Pancreas (tissue), 10 donors: ENCODE results near the gene GCNT2. TPM values are rescaled to one million over a fixed set of nuclear protein-coding genes. Genes with fewer than 3 reads are reported as not detected.
A peak's percentile ranks its signal among the peaks of the same experiment; 100 is the strongest.

Experiments used
- ATAC-seq, 4 donors: fragments of 200-7000 bp; cut with Tn5 transposase; one replicate each; pipeline versions ENCODE4 v1.8.0 to v1.9.1; 2020; ENCODE audit warnings: mild to moderate bottlenecking in 4 of 4, moderate library complexity in 4 of 4
- DNase-seq, 6 donors: peaks; one replicate each; pipeline ENCODE4 v3.0.0-alpha.2; 2020
- FAIRE-seq: peaks from 2 replicates; lab custom pipeline; 2012; peaks lifted over from hg19 to GRCh38; lab: Jason Lieb, UNC
- H3K27ac ChIP-seq, 4 donors: fragments of 200-600 bp; sonication (generic); 1 replicate in 3 of 4; 2 replicates in 1 of 4; pipeline versions ENCODE4 v1.5.0 to v1.8.0; 2020
- H3K27me3 ChIP-seq, 4 donors: fragments of 200-600 bp; one replicate each; pipeline ENCODE4 v1.8.0; 2021
- H3K36me3 ChIP-seq, 3 donors: fragments of 200-600 bp; sonication (generic) in 1 of 3; one replicate each; pipeline versions ENCODE4 v1.5.0 to v1.8.0; 2020 to 2021
- H3K4me1 ChIP-seq, 3 donors: fragments of 200-600 bp; one replicate each; pipeline ENCODE4 v1.8.0; 2021
- H3K4me3 ChIP-seq, 4 donors: fragments of 200-600 bp; sonication (generic) in 2 of 4; one replicate each; pipeline versions ENCODE4 v1.5.0 to v1.8.0; 2020 to 2021
- H3K9me3 ChIP-seq, 4 donors: fragments of 200-600 bp; one replicate each; pipeline ENCODE4 v1.8.0; 2021
- CTCF ChIP-seq, 4 donors: fragments of 200-600 bp; sonication (generic) in 3 of 4; IDR thresholded peaks; one replicate each; pipeline versions ENCODE4 v1.5.0 to v1.8.0; 2021; ENCODE audit warnings: antibody characterized with exemption in 4 of 4
- WGBS, 2 donors: extraction: QIAGEN DNeasy Blood & Tissue Kit; methylation state at CpG; one replicate each; pipeline ENCODE4 v1.1.7; 2013; 5-methylcytosine and 5-hydroxymethylcytosine counted together
- intact Hi-C, 3 donors: fragments of 100-400 bp; cut with DNase I; formaldehyde crosslinking; loops; one replicate each; pipeline versions ENCODE4 v1.11.1 to v1.14.2; 2022
- polyA plus RNA-seq, 2 donors: library from polyadenylated mRNA; stranded (reverse); fragments of 200-250 nt; gene quantifications; one replicate each; pipeline ENCODE4 v1.2.3, GENCODE V29; 2013
- total RNA-seq, 6 donors: library from RNA; stranded (reverse); fragmentation: NEBNext Ultra II Directional in 4 of 6; extraction: Animal tissue kit (Norgen Biotek cat#: 25700) in 4 of 6; gene quantifications; one replicate each; pipeline versions ENCODE4 v1.2.1 to v1.2.4, GENCODE V29; 2021 to 2023
- donor health status: healthy with polysubstance abuse.
- donor health status: DM: no; HTN: no; CAD: no; lungs with moderate emphysema.
- donor health status: DM: no; HTN: no; CAD: no.
- donor health status: control.
- donor health status: control.
- donor health status: Bipolar disorder and iron deficiency.
- donor health status: DM: yes; HTN: yes; CAD: no.
- donor health status: DM: no; HTN: no; CAD: no.
- donor health status: DM: no; HTN: no; CAD: no.
- donor health status: DM: yes; HTN: yes; CAD: no.

Gene GCNT2
- total and polyA plus RNA-seq, 8 donors = 0.91 to 8.3 (median 2.2) TPM

- no peak for ATAC-seq
- peak in 1 of 6 donors; percentile 66 for DNase-seq
- Histone ChIP-seq H3K27me3 (no peaks in the 10 kb centered on the region), H3K4me1 (peaks cover 0 to 11% (median 4%) of the 10 kb centered on the region in 3 donors), H3K36me3 (no peaks in the 10 kb centered on the region), H3K4me3 (no peak overlapping the region), H3K9me3 (no peaks in the 10 kb centered on the region), H3K27ac (no peak overlapping the region)
- no peak for FAIRE-seq
- intact Hi-C loops = no loop called here
- no peak for TF ChIP-seq CTCF (IDR thresholded peaks at IDR 0.05)
- WGBS, 2 donors = 97 to 98% methylated on average over 26 to 42 of the region's 42 CpGs
Observed at GRCh38 chr6:10617008-10617696, 96.0 kb downstream of the GCNT2 start.

GRCh38 chr6:10618409-10618808 is 97.3 kb downstream of the GCNT2 start:
- Histone ChIP-seq H3K9me3 (no peaks in the 10 kb centered on the region), H3K27ac (no peak overlapping the region), H3K4me1 (peaks cover 0 to 2% (median 0%) of the 10 kb centered on the region in 3 donors), H3K36me3 (no peaks in the 10 kb centered on the region), H3K27me3 (no peaks in the 10 kb centered on the region), H3K4me3 (no peak overlapping the region)
- WGBS, 2 donors = 87 to 88% methylated on average over 3 of the region's 3 CpGs
- intact Hi-C loops = no loop called here
- no peak for TF ChIP-seq CTCF (IDR thresholded peaks at IDR 0.05)
- no peak for DNase-seq
- ATAC-seq = no peak
- no peak for FAIRE-seq

GRCh38 chr6:10621213-10621612 is 100.1 kb downstream of the GCNT2 start:
- no peak for DNase-seq
- Histone ChIP-seq H3K4me1 (no peaks in the 10 kb centered on the region), H3K27ac (no peak overlapping the region), H3K27me3 (no peaks in the 10 kb centered on the region), H3K36me3 (no peaks in the 10 kb centered on the region), H3K9me3 (no peaks in the 10 kb centered on the region), H3K4me3 (no peak overlapping the region)
- no peak for TF ChIP-seq CTCF (IDR thresholded peaks at IDR 0.05)
- ATAC-seq = no peak
- WGBS, 2 donors = 89 to 93% methylated on average over 5 of the region's 5 CpGs
- intact Hi-C loops = no loop called here
- no peak for FAIRE-seq

- intact Hi-C loops = no loop called here
- Histone ChIP-seq H3K4me1 (no peaks in the 10 kb centered on the region), H3K27ac (no peak overlapping the region), H3K9me3 (no peaks in the 10 kb centered on the region), H3K4me3 (no peak overlapping the region), H3K36me3 (no peaks in the 10 kb centered on the region), H3K27me3 (no peaks in the 10 kb centered on the region)
- DNase-seq (no peak), FAIRE-seq (no peak), ATAC-seq (no peak)
- 94 to 97% methylated on average over 4 of the region's 4 CpGs for WGBS, 2 donors
- no peak for TF ChIP-seq CTCF (IDR thresholded peaks at IDR 0.05)
Observed at GRCh38 chr6:10621847-10622246, 100.7 kb downstream of the GCNT2 start.

- H3K4me1 ChIP-seq = no peaks in the 10 kb centered on the region
- H3K9me3 ChIP-seq = no peaks in the 10 kb centered on the region
- DNase-seq (no peak), FAIRE-seq (no peak), ATAC-seq (no peak)
- no peak overlapping the region for H3K27ac ChIP-seq
- WGBS, 2 donors = 90 to 93% methylated on average over 5 of the region's 5 CpGs
- no peaks in the 10 kb centered on the region for H3K36me3 ChIP-seq
- TF ChIP-seq CTCF (IDR thresholded peaks at IDR 0.05) = no peak
- no peak overlapping the region for H3K4me3 ChIP-seq
- H3K27me3 ChIP-seq = no peaks in the 10 kb centered on the region
- intact Hi-C loops = no loop called here
Observed at GRCh38 chr6:10624836-10625235, 103.7 kb downstream of the GCNT2 start.
